ENCODE measurements around the gene GRK6. TPM values are rescaled to one million over a fixed set of nuclear protein-coding genes. Genes with fewer than 3 reads are reported as not detected.

GRK6 gene
- total RNA-seq, 1 donor from 2014 or later: 43.9 TPM

- ATAC-seq (no peak), DNase-seq (no peak)
- H3K27ac ChIP-seq: no peak overlapping the region
- H3K4me1 ChIP-seq: no peaks in the 10 kb centered on the region
- H3K36me3 ChIP-seq: no peaks in the 10 kb centered on the region
- intact Hi-C loops (cut with DNase I): no loop called here
- peaks cover 14% of the 10 kb centered on the region for H3K27me3 ChIP-seq
- H3K9me3 ChIP-seq: no peaks in the 10 kb centered on the region
- no peak overlapping the region for H3K4me3 ChIP-seq
- TF ChIP-seq CTCF (IDR thresholded peaks at IDR 0.05): no peak
These were observed 43.3 kb upstream of the GRK6 start for GRCh38 chr5:177383181-177383580.

DNA sequence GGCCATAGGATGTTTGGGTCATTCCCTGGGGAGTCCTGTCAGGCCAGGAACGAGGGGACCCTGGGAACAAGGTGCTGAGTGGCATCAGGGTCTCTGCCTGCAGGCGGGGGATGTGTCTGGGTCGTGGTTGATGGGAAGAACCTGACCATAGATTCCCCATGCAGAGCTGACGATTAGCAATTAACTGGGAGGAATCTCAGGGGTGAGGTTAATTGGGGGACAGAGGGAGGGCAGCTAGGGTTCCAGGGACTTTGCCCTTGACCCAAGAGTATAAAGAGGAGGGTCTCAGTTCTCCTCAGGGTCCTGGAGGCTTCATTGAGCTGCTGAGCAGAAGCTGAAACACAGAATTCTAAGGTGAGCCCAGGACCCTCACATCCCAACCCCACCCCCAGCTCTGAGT, 42.3 kb upstream of the GRK6 start, which contains the start of gene SLC34A1:
TSS of gene SLC34A1 (plus strand) at position 301 of the 400 bp plus-strand sequence. CDS start 1,308 bp downstream, outside the sequence.
- ATAC-seq: no peak
- Histone ChIP-seq H3K4me3 (no peak within 1 kb of the TSS), H3K9me3 (no peaks in the 10 kb centered on the region), H3K27ac (no peak within 1 kb of the TSS), H3K36me3 (no peaks in the 10 kb centered on the region), H3K27me3 (peaks cover 14% of the 10 kb centered on the region), H3K4me1 (no peaks in the 10 kb centered on the region)
- intact Hi-C loops (cut with DNase I): no loop called here
- no peak for DNase-seq
- no peak for TF ChIP-seq CTCF (IDR thresholded peaks at IDR 0.05)

DNA sequence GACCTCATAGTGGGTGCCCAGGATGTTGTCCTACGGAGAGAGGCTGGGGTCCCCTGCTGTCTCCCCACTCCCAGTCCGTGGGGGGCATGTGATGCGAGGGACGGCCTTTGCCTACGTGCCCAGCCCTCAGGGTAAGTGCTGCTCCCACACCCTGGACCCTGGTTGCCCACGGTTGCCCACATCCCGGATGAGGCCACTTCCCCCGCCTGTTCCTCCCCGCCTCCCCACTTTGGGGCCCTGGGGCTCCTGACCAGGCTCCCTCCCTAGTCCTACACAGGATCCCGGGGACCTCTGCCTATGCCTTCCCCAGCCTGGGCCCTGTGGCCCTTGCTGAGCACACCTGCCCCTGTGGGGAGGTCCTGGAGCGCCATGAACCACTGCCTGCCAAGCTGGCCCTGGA, 40.8 kb upstream of the GRK6 start:
- Histone ChIP-seq H3K36me3 (no peaks in the 10 kb centered on the region), H3K4me1 (peaks cover 9% of the 10 kb centered on the region), H3K27ac (no peak overlapping the region), H3K27me3 (peaks cover 14% of the 10 kb centered on the region), H3K4me3 (no peak overlapping the region), H3K9me3 (no peaks in the 10 kb centered on the region)
- ATAC-seq: no peak
- intact Hi-C loops (cut with DNase I): no loop called here
- no peak for TF ChIP-seq CTCF (IDR thresholded peaks at IDR 0.05)
- DNase-seq: no peak

DNA sequence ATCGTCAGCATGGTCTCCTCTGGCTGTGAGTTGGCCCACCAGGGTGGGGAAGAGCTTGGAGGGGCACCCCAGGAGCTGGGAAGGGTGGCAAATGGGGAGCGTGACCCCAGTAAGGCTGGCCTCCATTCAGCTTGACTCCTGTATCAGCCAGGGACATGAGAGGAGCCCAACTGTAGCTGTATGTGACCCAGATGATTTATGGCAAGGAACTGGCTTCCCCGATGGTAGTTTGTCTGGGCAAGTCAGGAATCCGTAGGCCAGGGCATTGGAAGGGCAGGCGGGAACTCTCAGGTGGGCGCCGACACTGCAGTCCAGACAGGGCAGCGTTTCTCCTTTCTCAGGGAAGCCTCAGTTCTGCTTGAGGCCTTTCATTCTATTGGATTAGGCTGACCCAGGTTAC, 39.9 kb upstream of the GRK6 start:
- peaks cover 12% of the 10 kb centered on the region for H3K27me3 ChIP-seq
- TF ChIP-seq CTCF (IDR thresholded peaks at IDR 0.05): no peak
- H3K9me3 ChIP-seq: no peaks in the 10 kb centered on the region
- DNase-seq (no peak), ATAC-seq (no peak)
- H3K4me3 ChIP-seq: no peak overlapping the region
- intact Hi-C loops (cut with DNase I): no loop called here
- H3K4me1 ChIP-seq: peaks cover 9% of the 10 kb centered on the region
- H3K27ac ChIP-seq: no peak overlapping the region
- H3K36me3 ChIP-seq: no peaks in the 10 kb centered on the region

GRCh38 chr5:177387405-177387804, 39.1 kb upstream of the GRK6 start:
- no peak for TF ChIP-seq CTCF (IDR thresholded peaks at IDR 0.05)
- no peaks in the 10 kb centered on the region for H3K9me3 ChIP-seq
- H3K4me1 ChIP-seq: peaks cover 9% of the 10 kb centered on the region
- H3K27ac ChIP-seq: no peak overlapping the region
- no peaks in the 10 kb centered on the region for H3K36me3 ChIP-seq
- H3K27me3 ChIP-seq: peaks cover 9% of the 10 kb centered on the region
- intact Hi-C loops (cut with DNase I): no loop called here
- no peak for DNase-seq
- no peak overlapping the region for H3K4me3 ChIP-seq
- no peak for ATAC-seq

DNA sequence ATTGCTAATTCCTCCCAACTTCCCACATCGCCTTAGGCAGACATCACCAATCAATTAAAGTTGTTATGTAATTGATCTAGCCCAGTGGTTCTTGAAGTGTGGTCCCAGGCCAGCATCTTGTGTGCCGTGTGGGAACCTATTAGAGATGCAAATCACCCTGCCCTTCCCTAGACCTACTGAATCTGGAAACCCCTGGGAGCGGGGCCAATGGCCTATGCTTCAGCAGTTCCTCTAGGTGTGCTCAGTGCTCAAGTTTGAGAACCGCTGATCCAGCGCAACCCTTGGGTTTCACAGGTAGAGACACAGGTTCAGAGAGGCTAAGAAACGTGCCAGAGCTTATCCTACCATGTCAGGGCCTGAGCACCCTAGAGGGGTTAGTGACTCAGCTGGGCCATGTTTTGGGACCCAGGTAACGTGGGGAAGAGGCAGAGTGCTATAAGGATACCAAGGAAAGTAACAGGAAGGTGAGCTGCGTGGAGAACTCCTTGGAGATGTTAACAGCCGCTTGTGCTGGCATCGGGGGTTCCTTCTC, 37.9 kb upstream of the GRK6 start:
- intact Hi-C loops (cut with DNase I): no loop called here
- TF ChIP-seq CTCF (IDR thresholded peaks at IDR 0.05): no peak
- DNase-seq (no peak), ATAC-seq (no peak)
- Histone ChIP-seq H3K9me3 (no peaks in the 10 kb centered on the region), H3K36me3 (no peaks in the 10 kb centered on the region), H3K4me3 (no peak overlapping the region), H3K4me1 (peaks cover 9% of the 10 kb centered on the region), H3K27me3 (peaks cover 9% of the 10 kb centered on the region), H3K27ac (no peak overlapping the region)

All from upper lobe of right lung (tissue), 1 donor.